GM12873 (cell line): ENCODE results near the gene KRT82.

ENCODE experiments used
- CTCF ChIP-seq: IDR thresholded peaks from 2 replicates; pipeline ENCODE4 v1.5.1; 2012; ENCODE audit warnings: low read depth, mild to moderate bottlenecking, moderate library complexity, low read length, control low read depth; ENCODE audit not compliant: insufficient read depth; ENCODE audit errors: missing control alignments

Gene KRT82

GRCh38 chr12:52402377-52402776 lies 3.8 kb downstream of the KRT82 start:
- no peak for TF ChIP-seq CTCF

GRCh38 chr12:52401926-52402325 lies 4.2 kb downstream of the KRT82 start:
- no peak for TF ChIP-seq CTCF

- TF ChIP-seq CTCF = no peak
These were observed 4.6 kb downstream of the KRT82 start for GRCh38 chr12:52401526-52401925.

- TF ChIP-seq CTCF = no peak
These were observed 5.2 kb downstream of the KRT82 start for GRCh38 chr12:52400906-52401305.

GRCh38 chr12:52399756-52400155 lies 6.4 kb downstream of the KRT82 start:
- no peak for TF ChIP-seq CTCF

- no peak for TF ChIP-seq CTCF
These were observed 8.0 kb downstream of the KRT82 start for GRCh38 chr12:52398176-52398575.

- no peak for TF ChIP-seq CTCF
These were observed 9.5 kb downstream of the KRT82 start for GRCh38 chr12:52396656-52397055.
